H9 (cell line): ENCODE data around the gene CACNA1D. TPM values are rescaled to one million over a fixed set of nuclear protein-coding genes. Genes with fewer than 3 reads are reported as not detected.
A peak's percentile ranks its signal among the peaks of the same experiment; 100 is the strongest.

Source experiments
- DNase-seq: peaks from one replicate; pipeline ENCODE4 v3.0.0-alpha.2; 2017
- H2AFZ ChIP-seq: one replicate; pipeline ENCODE4 v1.6.1; 2013; ENCODE audit warnings: mild to moderate bottlenecking, low read length, control low read depth, moderate library complexity
- H2AK5ac ChIP-seq: 2 replicates; pipeline ENCODE4 v1.6.1; 2013; ENCODE audit warnings: low read length, control low read depth, mixed read lengths; ENCODE audit not compliant: insufficient read length
- H2BK120ac ChIP-seq: one replicate; pipeline ENCODE4 v1.6.1; 2013; ENCODE audit warnings: low read depth, mild to moderate bottlenecking, low read length, control low read depth, inconsistent platforms; ENCODE audit not compliant: poor library complexity, severe bottlenecking
- H2BK12ac ChIP-seq: 2 replicates; pipeline ENCODE4 v1.6.1; 2013; ENCODE audit warnings: low read length, control low read depth, mixed read lengths, low read depth; ENCODE audit not compliant: insufficient read length
- H2BK15ac ChIP-seq: 2 replicates; pipeline ENCODE4 v1.6.1; 2013; ENCODE audit warnings: low read depth, low read length, control low read depth
- H2BK20ac ChIP-seq: one replicate; pipeline ENCODE4 v1.6.1; 2013; ENCODE audit warnings: low read depth, mild to moderate bottlenecking, low read length, control low read depth, inconsistent platforms; ENCODE audit not compliant: poor library complexity, severe bottlenecking
- H2BK5ac ChIP-seq: 2 replicates; pipeline ENCODE4 v1.6.1; 2013; ENCODE audit warnings: low read length, control low read depth, mixed read lengths; ENCODE audit not compliant: insufficient read length
- H3K14ac ChIP-seq: 2 replicates; pipeline ENCODE4 v1.6.1; 2013; ENCODE audit warnings: low read length, control low read depth; ENCODE audit not compliant: insufficient read depth
- H3K18ac ChIP-seq: 2 replicates; pipeline ENCODE4 v1.6.1; 2013; ENCODE audit warnings: low read depth, mild to moderate bottlenecking, mixed read lengths, low read length, control low read depth; ENCODE audit not compliant: insufficient read length
- H3K23ac ChIP-seq: 2 replicates; pipeline ENCODE4 v1.6.1; 2013; ENCODE audit warnings: low read length, control low read depth, mixed read lengths, low read depth; ENCODE audit not compliant: insufficient read length
- H3K23me2 ChIP-seq: 2 replicates; pipeline ENCODE4 v1.6.1; 2013; ENCODE audit warnings: low read depth, mild to moderate bottlenecking, mixed read lengths, low read length, control low read depth; ENCODE audit not compliant: insufficient read length, poor library complexity, severe bottlenecking
- H3K27ac ChIP-seq: 2 replicates; pipeline ENCODE4 v1.5.1; 2013; ENCODE audit warnings: low read length, control low read depth, mixed read lengths, low read depth; ENCODE audit not compliant: insufficient read length
- H3K27me3 ChIP-seq: 2 replicates; pipeline ENCODE4 v1.6.1; 2013; ENCODE audit warnings: low read length, control low read depth, inconsistent platforms; ENCODE audit not compliant: insufficient read depth
- H3K4ac ChIP-seq: 2 replicates; pipeline ENCODE4 v1.6.1; 2013; ENCODE audit warnings: low read depth, mild to moderate bottlenecking, control low read depth, inconsistent platforms, low read length, moderate library complexity
- H3K4me1 ChIP-seq: 2 replicates; pipeline ENCODE4 v1.6.1; 2013; ENCODE audit warnings: low read length, control low read depth, inconsistent platforms; ENCODE audit not compliant: insufficient read depth
- H3K4me2 ChIP-seq: 2 replicates; pipeline ENCODE4 v1.6.1; 2013; ENCODE audit warnings: low read length, control low read depth, mixed read lengths; ENCODE audit not compliant: insufficient read length, insufficient read depth
- H3K56ac ChIP-seq: 2 replicates; pipeline ENCODE4 v1.6.1; 2013; ENCODE audit warnings: low read depth, mild to moderate bottlenecking, mixed read lengths, low read length, control low read depth; ENCODE audit not compliant: insufficient read length
- H3K79me1 ChIP-seq: 2 replicates; pipeline ENCODE4 v1.6.1; 2013; ENCODE audit warnings: low read depth, mild to moderate bottlenecking, moderate library complexity, low read length, control low read depth, inconsistent platforms; ENCODE audit not compliant: insufficient read depth, poor library complexity, severe bottlenecking
- H3K79me2 ChIP-seq: 2 replicates; pipeline ENCODE4 v1.6.1; 2013; ENCODE audit warnings: low read length, control low read depth, inconsistent platforms; ENCODE audit not compliant: insufficient read depth
- H3K9ac ChIP-seq: 2 replicates; pipeline ENCODE4 v1.6.1; 2013; ENCODE audit warnings: low read length, control low read depth, mixed read lengths; ENCODE audit not compliant: insufficient read length; ENCODE audit errors: extremely low read depth
- H3K9me3 ChIP-seq: one replicate; pipeline ENCODE4 v1.6.1; 2013; ENCODE audit warnings: low read depth, low read length, inconsistent platforms; ENCODE audit not compliant: control insufficient read depth
- H3T11ph ChIP-seq: one replicate; pipeline ENCODE4 v1.6.1; 2013; ENCODE audit warnings: mild to moderate bottlenecking, low read length, control low read depth, inconsistent platforms
- H4K20me1 ChIP-seq: one replicate; pipeline ENCODE4 v1.6.1; 2013; ENCODE audit not compliant: control insufficient read depth, insufficient read length, insufficient read depth
- H4K5ac ChIP-seq: 2 replicates; pipeline ENCODE4 v1.6.1; 2013; ENCODE audit warnings: low read depth, mild to moderate bottlenecking, mixed read lengths, low read length, control low read depth; ENCODE audit not compliant: insufficient read length
- H4K8ac ChIP-seq: replicated peaks from 2 replicates; pipeline ENCODE4 v1.6.1; 2013; ENCODE audit warnings: low read length, control low read depth, mixed read lengths, low read depth; ENCODE audit not compliant: insufficient read length
- H4K91ac ChIP-seq: 2 replicates; pipeline ENCODE4 v1.6.1; 2013; ENCODE audit warnings: low read depth, mild to moderate bottlenecking, moderate library complexity, mixed read lengths, low read length, control low read depth; ENCODE audit not compliant: insufficient read length
- H3K27ac Mint-ChIP-seq, 3 experiments: 2 replicates in 2 of 3; 3 replicates in 1 of 3; pipeline ENCODE4 v1.8.0; 2020 to 2021; ENCODE audit warnings: mixed read lengths in 3 of 3, mild to moderate bottlenecking in 1 of 3, moderate library complexity in 1 of 3
- H3K27me3 Mint-ChIP-seq: 2 replicates; pipeline ENCODE4 v1.8.0; 2021; ENCODE audit warnings: low read depth, mild to moderate bottlenecking, moderate library complexity, mixed read lengths
- H3K36me3 Mint-ChIP-seq, 3 experiments: 2 replicates in 2 of 3; 3 replicates in 1 of 3; pipeline ENCODE4 v1.8.0; 2020 to 2021; ENCODE audit warnings: low read depth in 3 of 3, mixed read lengths in 3 of 3; ENCODE audit not compliant: insufficient read depth in 1 of 3
- H3K4me1 Mint-ChIP-seq, 2 experiments: 2 replicates each; pipeline ENCODE4 v1.8.0; 2020; ENCODE audit warnings: mixed read lengths in 2 of 2
- H3K4me3 Mint-ChIP-seq, 2 experiments: 2 replicates in 1 of 2; 3 replicates in 1 of 2; pipeline ENCODE4 v1.8.0; 2020 to 2021; ENCODE audit warnings: mild to moderate bottlenecking in 2 of 2, mixed read lengths in 2 of 2, moderate library complexity in 1 of 2
- H3K9me3 Mint-ChIP-seq, 2 experiments: 2 replicates in 1 of 2; 3 replicates in 1 of 2; pipeline ENCODE4 v1.8.0; 2020; ENCODE audit warnings: mild to moderate bottlenecking in 2 of 2, mixed read lengths in 2 of 2, moderate library complexity in 1 of 2
- CTCF ChIP-seq: fragments of 200-600 bp; sonication (generic); conservative IDR thresholded peaks from 3 replicates; pipeline ENCODE4 v1.8.0; 2021; ENCODE audit warnings: antibody characterized with exemption, mild to moderate bottlenecking
- WGBS: extraction: QIAGEN DNeasy Blood & Tissue Kit; methylation state at CpG from one replicate; pipeline ENCODE4 v1.1.7; 2013; ENCODE audit warnings: missing lambda C conversion rate, low lambda C conversion rate, mixed read lengths; ENCODE audit not compliant: insufficient read length; ENCODE audit errors: extremely low coverage; 5-methylcytosine and 5-hydroxymethylcytosine counted together
- total RNA-seq: library from RNA; stranded (reverse); gene quantifications from 2 replicates; pipeline ENCODE4 v1.2.1, GENCODE V29; 2021

The CACNA1D gene
- total RNA-seq, 1 experiment from 2014 or later = 3.5 TPM

GRCh38 chr3:53859178-53859577 is 364.8 kb downstream of the CACNA1D start:
- H3K4ac ChIP-seq = no peak overlapping the region
- no peaks in the 10 kb centered on the region; the same call in 1 of the 2 replicates for H3K27me3 ChIP-seq
- Mint-ChIP-seq H3K36me3 (peaks cover 4 to 49% (median 30%) of the 10 kb centered on the region in 3 experiments; a peak in 6 of 7 replicates), H3K4me1 (no peaks in the 10 kb centered on the region), H3K4me3 (no peak overlapping the region), H3K27me3 (no peaks in the 10 kb centered on the region), H3K27ac (peak overlapping the region in 1 of 3 experiments; percentile 17; a peak in 1 of 7 replicates), H3K9me3 (no peaks in the 10 kb centered on the region)
- no peak overlapping the region for H3K56ac ChIP-seq
- no peaks in the 10 kb centered on the region for H3K9me3 ChIP-seq
- no CpG with 5 or more reads among the region's 6 CpGs for WGBS
- H2BK120ac ChIP-seq = no peak overlapping the region
- TF ChIP-seq CTCF = no peak
- no peaks in the 10 kb centered on the region for H3K79me1 ChIP-seq
- H3K79me2 ChIP-seq = no peaks in the 10 kb centered on the region
- H3K18ac ChIP-seq = no peak overlapping the region
- no peak for DNase-seq
- H4K8ac ChIP-seq = no peak overlapping the region
- no peak overlapping the region for H3K23ac ChIP-seq
- no peak overlapping the region for H3T11ph ChIP-seq
- H3K23me2 ChIP-seq = no peaks in the 10 kb centered on the region
- H2BK5ac ChIP-seq = no peak overlapping the region
- no peak overlapping the region for H2AFZ ChIP-seq
- no peaks in the 10 kb centered on the region for H4K20me1 ChIP-seq
- H3K4me1 ChIP-seq = no peaks in the 10 kb centered on the region
- H2AK5ac ChIP-seq = no peak overlapping the region
- no peak overlapping the region for H4K5ac ChIP-seq
- H3K4me2 ChIP-seq = no peak overlapping the region
- H3K27ac ChIP-seq = no peak overlapping the region
- no peak overlapping the region for H3K14ac ChIP-seq
- H2BK20ac ChIP-seq = no peak overlapping the region
- no peak overlapping the region for H2BK12ac ChIP-seq
- H2BK15ac ChIP-seq = no peak overlapping the region
- no peak overlapping the region for H4K91ac ChIP-seq
- no peak overlapping the region for H3K9ac ChIP-seq
